Tibial artery (tissue), 4 donors: Measurements from ENCODE around the gene ARMH3.

Experiments used
- DNase-seq, 2 donors: peaks; one replicate each; pipeline ENCODE4 v3.0.0-alpha.2; 2019
- H3K27ac ChIP-seq, 2 donors: fragments of 200-600 bp; sonication (generic) in 1 of 2; 1 replicate in 1 of 2; 2 replicates in 1 of 2; pipeline ENCODE4 v1.5.1; 2018 to 2019; ENCODE audit warnings: mild to moderate bottlenecking in 1 of 2
- H3K27me3 ChIP-seq, 2 donors: fragments of 200-600 bp; sonication (generic) in 1 of 2; one replicate each; pipeline versions ENCODE4 v1.5.1 to v1.6.0; 2016 to 2019
- H3K36me3 ChIP-seq, 3 donors: fragments of 200-600 bp; sonication (generic) in 2 of 3; one replicate each; pipeline ENCODE4 v1.5.1; 2016 to 2019; ENCODE audit warnings: mild to moderate bottlenecking in 2 of 3
- H3K4me1 ChIP-seq, 4 donors: fragments of 200-600 bp; sonication (generic) in 2 of 4; 1 replicate in 3 of 4; 2 replicates in 1 of 4; pipeline ENCODE4 v1.5.1; 2016 to 2019
- H3K4me3 ChIP-seq, 2 donors: fragments of 200-600 bp; sonication (generic) in 1 of 2; 1 replicate in 1 of 2; 2 replicates in 1 of 2; pipeline ENCODE4 v1.5.1; 2018 to 2019; ENCODE audit warnings: mild to moderate bottlenecking in 2 of 2
- H3K9me3 ChIP-seq, 3 donors: fragments of 200-600 bp; sonication (generic) in 1 of 3; one replicate each; pipeline ENCODE4 v1.5.1; 2016 to 2019
- CTCF ChIP-seq, 2 experiments: fragments of 200-600 bp in 1 of 2; fragments of 450-650 bp in 1 of 2; IDR thresholded peaks; one replicate each; pipeline ENCODE4 v1.5.1; 2017 to 2019; ENCODE audit warnings: antibody characterized with exemption in 2 of 2, mild to moderate bottlenecking in 1 of 2, moderate library complexity in 1 of 2
- intact Hi-C: fragments of 100-400 bp; cut with DNase I; formaldehyde crosslinking; loops from one replicate; pipeline ENCODE4 v1.15.0; 2023; ENCODE audit warnings: low total_unique reads

Gene ARMH3

GRCh38 chr10:101838416-101838970 lies 217.5 kb downstream of the ARMH3 start:
- H3K36me3 ChIP-seq: no peaks in the 10 kb centered on the region
- no peaks in the 10 kb centered on the region for H3K9me3 ChIP-seq
- no peak for TF ChIP-seq CTCF (IDR thresholded peaks at IDR 0.05)
- H3K4me3 ChIP-seq: no peak overlapping the region
- peaks cover 0 to 5% of the 10 kb centered on the region in 2 donors for H3K27me3 ChIP-seq
- DNase-seq: no peak
- intact Hi-C loops: no loop called here
- H3K4me1 ChIP-seq: peaks cover 0 to 26% (median 22%) of the 10 kb centered on the region in 4 donors
- H3K27ac ChIP-seq: no peak overlapping the region

- H3K27ac ChIP-seq: no peak overlapping the region
- H3K4me3 ChIP-seq: no peak overlapping the region
- peaks cover 0 to 26% (median 22%) of the 10 kb centered on the region in 4 donors for H3K4me1 ChIP-seq
- H3K36me3 ChIP-seq: no peaks in the 10 kb centered on the region
- no peak for DNase-seq
- TF ChIP-seq CTCF (IDR thresholded peaks at IDR 0.05): no peak
- intact Hi-C loops: no loop called here
- H3K27me3 ChIP-seq: no peaks in the 10 kb centered on the region
- H3K9me3 ChIP-seq: no peaks in the 10 kb centered on the region
These were observed 218.2 kb downstream of the ARMH3 start for GRCh38 chr10:101837748-101838147.

GRCh38 chr10:101835362-101835761 lies 220.6 kb downstream of the ARMH3 start:
- no peak for TF ChIP-seq CTCF (IDR thresholded peaks at IDR 0.05)
- H3K4me3 ChIP-seq: no peak overlapping the region
- intact Hi-C loops: no loop called here
- H3K27me3 ChIP-seq: no peaks in the 10 kb centered on the region
- H3K36me3 ChIP-seq: no peaks in the 10 kb centered on the region
- H3K27ac ChIP-seq: no peak overlapping the region
- no peaks in the 10 kb centered on the region for H3K9me3 ChIP-seq
- no peak for DNase-seq
- H3K4me1 ChIP-seq: peaks cover 0 to 24% (median 19%) of the 10 kb centered on the region in 4 donors

DNA sequence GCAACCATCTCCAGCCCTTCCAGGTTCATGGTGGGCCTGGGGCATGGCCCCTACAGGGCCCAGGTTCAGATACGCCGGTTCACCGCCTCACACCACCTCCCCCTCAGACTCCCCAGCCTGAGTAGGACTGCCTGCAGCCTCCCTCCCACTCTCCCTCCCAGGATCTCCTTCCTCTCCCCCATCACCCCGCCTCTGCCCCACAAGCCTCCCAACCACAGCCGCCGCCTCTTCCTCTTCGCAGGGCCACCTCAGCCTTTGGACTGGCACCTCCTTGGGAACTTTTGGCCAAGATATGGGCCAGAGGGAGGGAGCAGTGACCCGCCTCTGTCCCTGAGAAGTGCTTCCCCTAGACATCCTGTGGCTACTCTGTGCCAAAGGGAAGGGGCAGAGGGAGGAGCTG lies 221.6 kb downstream of the ARMH3 start:
- intact Hi-C loops: no loop called here
- no peak overlapping the region for H3K27ac ChIP-seq
- no peak overlapping the region for H3K4me3 ChIP-seq
- H3K9me3 ChIP-seq: no peaks in the 10 kb centered on the region
- H3K27me3 ChIP-seq: no peaks in the 10 kb centered on the region
- no peaks in the 10 kb centered on the region for H3K36me3 ChIP-seq
- peaks cover 0 to 24% (median 16%) of the 10 kb centered on the region in 4 donors for H3K4me1 ChIP-seq
- peak in 1 of 2 donors; percentile 50 for DNase-seq
- no peak for TF ChIP-seq CTCF (IDR thresholded peaks at IDR 0.05)

DNA sequence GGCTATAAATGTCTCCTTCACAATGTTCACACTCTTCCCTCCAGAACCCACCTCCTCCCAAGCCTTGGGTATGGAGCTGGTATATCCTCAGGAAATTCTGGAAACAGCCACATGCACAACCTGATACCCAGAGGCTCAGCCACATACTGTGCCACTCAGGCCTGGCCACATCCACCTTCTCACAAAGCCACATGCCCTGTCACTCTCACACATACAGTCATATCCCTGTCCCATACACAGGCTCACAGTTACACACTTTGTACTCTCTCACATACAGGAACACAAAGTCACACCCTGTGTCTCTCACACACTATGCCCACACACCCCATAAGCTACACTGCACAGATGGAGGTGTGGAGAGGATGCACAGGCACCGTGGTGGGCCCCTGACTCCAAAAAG lies 222.5 kb downstream of the ARMH3 start:
- Histone ChIP-seq H3K4me3 (no peak overlapping the region), H3K36me3 (no peaks in the 10 kb centered on the region), H3K9me3 (no peaks in the 10 kb centered on the region), H3K27me3 (no peaks in the 10 kb centered on the region), H3K4me1 (peaks cover 0 to 27% (median 19%) of the 10 kb centered on the region in 4 donors), H3K27ac (no peak overlapping the region)
- no peak for DNase-seq
- intact Hi-C loops: no loop called here
- TF ChIP-seq CTCF (IDR thresholded peaks at IDR 0.05): no peak

- Histone ChIP-seq H3K9me3 (no peaks in the 10 kb centered on the region), H3K4me1 (peaks cover 0 to 27% (median 19%) of the 10 kb centered on the region in 4 donors), H3K4me3 (no peak overlapping the region), H3K27ac (no peak overlapping the region), H3K27me3 (no peaks in the 10 kb centered on the region), H3K36me3 (no peaks in the 10 kb centered on the region)
- TF ChIP-seq CTCF (IDR thresholded peaks at IDR 0.05): no peak
- intact Hi-C loops: no loop called here
- DNase-seq: no peak
These were observed 223.6 kb downstream of the ARMH3 start for GRCh38 chr10:101832325-101832771.
